ENCODE measurements around the gene ATAD5. TPM values are rescaled to one million over a fixed set of nuclear protein-coding genes. Genes with fewer than 3 reads are reported as not detected.

ATAD5 gene, protein sequence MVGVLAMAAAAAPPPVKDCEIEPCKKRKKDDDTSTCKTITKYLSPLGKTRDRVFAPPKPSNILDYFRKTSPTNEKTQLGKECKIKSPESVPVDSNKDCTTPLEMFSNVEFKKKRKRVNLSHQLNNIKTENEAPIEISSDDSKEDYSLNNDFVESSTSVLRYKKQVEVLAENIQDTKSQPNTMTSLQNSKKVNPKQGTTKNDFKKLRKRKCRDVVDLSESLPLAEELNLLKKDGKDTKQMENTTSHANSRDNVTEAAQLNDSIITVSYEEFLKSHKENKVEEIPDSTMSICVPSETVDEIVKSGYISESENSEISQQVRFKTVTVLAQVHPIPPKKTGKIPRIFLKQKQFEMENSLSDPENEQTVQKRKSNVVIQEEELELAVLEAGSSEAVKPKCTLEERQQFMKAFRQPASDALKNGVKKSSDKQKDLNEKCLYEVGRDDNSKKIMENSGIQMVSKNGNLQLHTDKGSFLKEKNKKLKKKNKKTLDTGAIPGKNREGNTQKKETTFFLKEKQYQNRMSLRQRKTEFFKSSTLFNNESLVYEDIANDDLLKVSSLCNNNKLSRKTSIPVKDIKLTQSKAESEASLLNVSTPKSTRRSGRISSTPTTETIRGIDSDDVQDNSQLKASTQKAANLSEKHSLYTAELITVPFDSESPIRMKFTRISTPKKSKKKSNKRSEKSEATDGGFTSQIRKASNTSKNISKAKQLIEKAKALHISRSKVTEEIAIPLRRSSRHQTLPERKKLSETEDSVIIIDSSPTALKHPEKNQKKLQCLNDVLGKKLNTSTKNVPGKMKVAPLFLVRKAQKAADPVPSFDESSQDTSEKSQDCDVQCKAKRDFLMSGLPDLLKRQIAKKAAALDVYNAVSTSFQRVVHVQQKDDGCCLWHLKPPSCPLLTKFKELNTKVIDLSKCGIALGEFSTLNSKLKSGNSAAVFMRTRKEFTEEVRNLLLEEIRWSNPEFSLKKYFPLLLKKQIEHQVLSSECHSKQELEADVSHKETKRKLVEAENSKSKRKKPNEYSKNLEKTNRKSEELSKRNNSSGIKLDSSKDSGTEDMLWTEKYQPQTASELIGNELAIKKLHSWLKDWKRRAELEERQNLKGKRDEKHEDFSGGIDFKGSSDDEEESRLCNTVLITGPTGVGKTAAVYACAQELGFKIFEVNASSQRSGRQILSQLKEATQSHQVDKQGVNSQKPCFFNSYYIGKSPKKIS (N-terminal part only)
- total RNA-seq (2022; extraction: Qiagen RNA extraction), result 3.6 to 5.2 TPM (median 4.3 TPM) in 5 replicates

DNA sequence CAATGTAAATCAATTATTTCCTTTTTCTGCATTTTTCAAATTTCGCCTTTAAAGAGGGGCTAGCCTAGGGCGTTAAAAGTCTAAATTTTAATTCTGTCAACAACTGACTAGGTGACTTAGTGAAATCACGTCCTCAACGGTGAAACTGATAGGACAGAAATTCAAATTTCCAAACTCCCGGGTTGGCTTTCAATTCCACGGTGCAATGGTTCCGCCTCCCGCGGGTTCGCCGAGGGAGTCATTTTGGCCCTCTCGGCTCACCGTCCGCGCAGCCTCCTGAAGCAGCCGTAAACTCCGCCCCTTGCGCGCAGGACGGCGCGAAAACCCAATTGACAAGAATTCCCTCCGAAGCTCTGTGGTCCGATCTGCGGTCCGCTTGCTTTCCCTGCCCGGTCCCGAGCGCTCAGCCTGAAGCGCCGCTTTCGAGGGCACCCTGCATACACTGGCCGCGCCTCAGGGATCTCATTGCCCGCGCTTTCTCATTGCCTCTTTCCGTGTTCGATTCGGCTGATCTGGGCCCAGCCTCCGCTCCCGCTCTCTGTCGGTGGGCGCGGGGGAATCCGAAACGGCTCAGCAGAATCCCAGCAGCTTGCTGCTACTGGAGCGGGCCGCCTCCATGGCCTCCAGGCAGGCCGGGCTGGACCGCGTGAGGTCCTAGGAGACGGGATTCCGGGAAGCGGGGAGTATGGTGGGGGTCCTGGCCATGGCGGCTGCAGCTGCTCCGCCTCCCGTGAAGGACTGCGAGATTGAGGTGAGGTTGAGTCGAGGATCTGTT, at the start of gene ATAD5:
Gene ATAD5, plus strand, starts transcription at position 304 of the 775 bp plus-strand sequence. Its CDS starts 382 bp downstream, at position 686.

DNA sequence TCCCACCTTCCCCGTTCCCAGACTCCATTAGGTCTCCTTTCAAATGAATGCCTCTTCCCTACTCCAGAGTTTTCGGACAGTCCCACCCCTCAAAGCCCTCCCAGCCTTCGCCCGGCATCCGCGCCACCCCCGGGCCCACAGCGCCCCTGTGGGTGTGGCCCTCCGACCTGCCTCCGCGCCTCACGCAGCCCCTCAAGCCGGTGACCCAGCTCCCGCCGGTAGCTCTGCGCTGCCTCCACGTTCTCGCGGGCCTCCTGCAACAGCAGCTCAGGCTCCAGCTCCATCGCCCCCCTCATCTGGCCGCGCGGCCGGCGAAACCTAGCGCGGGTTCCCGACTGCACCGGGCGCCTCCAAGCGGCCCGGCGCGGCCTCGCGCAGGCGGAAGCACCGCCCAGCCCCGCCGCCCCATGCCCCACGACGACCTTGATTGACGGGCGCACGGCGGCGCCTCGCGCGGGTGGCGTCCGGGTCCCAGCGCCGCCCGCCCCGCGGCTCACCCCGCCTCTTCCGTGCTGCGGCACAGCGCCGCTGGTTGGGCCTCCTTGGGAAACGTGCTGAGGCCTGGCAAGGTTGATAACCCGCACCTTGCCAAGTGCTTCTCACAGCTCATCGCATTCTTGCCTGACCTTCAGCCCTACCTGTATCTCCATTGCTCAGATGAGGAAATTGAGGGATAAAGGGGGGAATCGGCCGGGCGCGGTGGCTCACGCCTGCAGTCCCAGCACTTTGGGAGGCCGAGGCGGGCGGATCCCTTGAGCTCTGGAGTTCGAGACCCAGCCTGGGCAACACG, 7.2 kb upstream of the ATAD5 start, which contains the start of gene CRLF3:
Gene CRLF3, minus strand, starts transcription at position 337 of the 790 bp plus-strand sequence. Its CDS starts 41 bp downstream, at position 296.

DNA sequence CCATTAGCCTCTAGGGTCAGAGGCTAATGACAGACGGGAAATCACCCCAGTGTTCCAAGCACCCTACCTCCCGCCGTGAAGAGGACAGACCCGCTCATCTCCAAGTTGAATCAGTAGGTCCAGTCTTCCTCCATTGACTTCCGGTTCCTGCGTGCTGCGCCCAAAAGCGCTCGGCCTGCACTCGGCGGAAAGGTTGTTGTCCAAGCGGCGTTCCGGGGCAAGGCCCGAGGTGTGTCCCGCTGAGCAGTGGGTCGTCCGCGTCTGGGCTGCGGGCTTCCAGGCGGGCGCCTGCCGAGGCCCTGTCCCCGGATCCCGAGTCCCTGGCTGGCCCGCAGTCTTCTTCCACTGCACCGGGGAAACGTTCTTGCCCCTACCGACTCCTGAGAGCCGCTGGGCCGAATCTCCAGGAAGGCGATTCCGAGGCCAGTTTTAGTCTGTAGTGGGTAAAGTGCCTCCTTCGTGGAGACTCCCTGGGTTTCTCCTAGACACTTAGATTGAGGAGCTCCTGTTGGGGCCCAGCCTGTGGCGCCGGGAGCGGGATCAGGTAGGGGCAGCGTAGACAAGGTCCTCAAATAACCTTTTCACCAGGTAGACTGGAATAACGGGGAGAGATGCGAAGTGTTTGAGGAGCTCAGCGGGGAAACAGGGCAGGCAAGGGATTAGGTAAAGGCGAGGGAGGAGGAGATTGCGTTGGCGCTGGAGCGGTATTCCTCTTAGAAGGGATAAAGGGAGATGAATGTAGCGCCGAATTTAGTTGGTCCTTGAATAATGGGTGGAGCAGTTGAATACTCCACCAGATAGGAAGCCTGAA, 74.5 kb downstream of the ATAD5 start, which contains the start of gene TEFM:
Gene TEFM, minus strand, starts transcription at position 138 of the 811 bp plus-strand sequence. Its CDS starts 40 bp downstream, at position 98.

DNA sequence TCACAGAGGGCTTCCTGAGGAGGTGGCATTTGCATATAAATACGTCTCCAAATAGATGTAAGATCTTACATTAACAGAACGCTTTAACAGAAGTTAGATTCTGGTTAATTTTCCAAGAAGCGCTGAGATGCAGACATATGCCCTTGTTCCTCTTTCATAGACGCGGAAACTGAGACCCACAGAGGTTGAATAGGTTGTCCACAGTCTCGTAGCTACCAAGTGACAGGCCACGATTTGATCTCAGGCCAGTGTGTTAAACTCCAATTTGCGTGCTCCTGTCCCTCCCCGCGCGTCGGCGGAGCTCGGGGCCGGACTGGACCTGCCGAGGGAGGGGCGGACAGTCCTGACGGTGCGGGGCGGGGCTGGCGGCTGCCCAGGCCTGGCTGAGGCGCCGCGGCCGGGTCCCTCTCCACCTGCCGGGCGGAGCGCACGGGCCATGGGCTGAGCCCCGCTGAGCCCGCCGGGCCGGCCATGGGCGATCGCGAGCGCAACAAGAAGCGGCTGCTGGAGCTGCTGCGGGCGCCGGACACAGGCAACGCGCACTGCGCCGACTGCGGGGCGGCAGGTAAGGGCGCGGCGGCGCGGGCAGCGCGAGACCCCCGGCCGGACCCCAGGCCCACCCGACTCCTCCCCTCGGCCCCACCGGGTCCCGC, 89.9 kb downstream of the ATAD5 start, which contains the start of gene ADAP2:
Gene ADAP2, plus strand, starts transcription at position 402 of the 653 bp plus-strand sequence. Its CDS starts 70 bp downstream, at position 472.

Other genes with a start within 250 kb of the ATAD5 start
- 13.2 to 16.0 TPM (median 15.2 TPM) in 5 replicates for gene CRLF3, start 7.3 kb upstream of the ATAD5 start, total RNA-seq (2022; extraction: Qiagen RNA extraction)
- gene TEFM, start 74.3 kb downstream of the ATAD5 start, total RNA-seq (2022; extraction: Qiagen RNA extraction), result 18.3 to 28.2 TPM (median 22.3 TPM) in 5 replicates
- 2.1 to 3.5 TPM (median 3.2 TPM) in 5 replicates for gene ADAP2, start 90.0 kb downstream of the ATAD5 start, total RNA-seq (2022; extraction: Qiagen RNA extraction)
- 22.5 to 25.6 TPM (median 23.4 TPM) in 5 replicates for gene RNF135, start 139.1 kb downstream of the ATAD5 start, total RNA-seq (2022; extraction: Qiagen RNA extraction)